Renal cortex interstitium (tissue), 11 donors: ENCODE results near the gene TRIM47. TPM values are rescaled to one million over a fixed set of nuclear protein-coding genes. Genes with fewer than 3 reads are reported as not detected.
"Not testable (repeated sequence)": the region's sequence is repeated elsewhere in the genome, so short reads cannot be mapped to it uniquely, and the experiment has no call there.

ENCODE experiments used
- DNase-seq, 11 donors: peaks; one replicate each; pipeline ENCODE4 v3.0.0-alpha.2; 2013; ENCODE audit warnings: low read depth in 9 of 11, low spot score in 4 of 11; ENCODE audit errors: extremely low read depth in 1 of 11
- polyA plus RNA-seq, 3 donors: library from polyadenylated mRNA; unstranded; fragments of 120-200 nt; gene quantifications; one replicate each; pipeline ENCODE4 v1.2.1, GENCODE V29; 2013; ENCODE audit not compliant: insufficient read length in 3 of 3

Gene TRIM47
- polyA plus RNA-seq, 3 donors: 5.1 to 9.3 (median 9.3) TPM

DNA sequence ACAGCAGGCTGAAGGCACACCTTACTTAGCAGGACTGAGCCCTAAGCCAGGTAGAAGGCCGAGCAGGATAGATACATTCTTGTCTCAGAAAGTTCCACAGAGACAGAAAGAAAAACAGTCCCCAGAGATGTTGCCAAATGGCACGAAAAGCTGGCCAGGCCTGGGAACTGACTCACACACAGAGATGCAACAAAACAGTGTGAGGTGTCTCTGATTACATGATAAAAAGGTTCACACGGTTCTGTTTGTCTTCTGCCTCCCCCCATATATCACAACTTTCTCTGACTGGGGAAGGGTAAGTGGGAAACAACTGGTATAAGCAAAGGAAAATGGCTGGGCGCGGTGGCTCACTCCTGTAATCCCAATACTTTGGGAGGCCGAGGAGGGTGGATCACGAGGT is 24.9 kb downstream of the TRIM47 start:
- no peak for DNase-seq

DNA sequence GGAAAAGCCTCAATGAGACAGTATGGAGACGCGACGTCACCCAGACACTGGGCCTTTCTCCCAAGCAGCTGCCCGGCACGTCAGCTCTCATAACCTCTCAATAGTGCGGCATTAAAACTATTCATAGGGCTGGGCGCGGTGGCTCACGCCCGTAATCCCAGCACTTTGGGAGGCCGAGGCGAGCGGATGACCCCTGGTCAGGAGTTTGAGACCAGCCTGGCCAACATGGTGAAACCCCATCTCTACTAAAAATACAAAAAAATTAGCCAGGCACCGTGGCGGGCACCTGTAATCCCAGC is 26.7 kb downstream of the TRIM47 start:
- not testable (repeated sequence) for DNase-seq

DNA sequence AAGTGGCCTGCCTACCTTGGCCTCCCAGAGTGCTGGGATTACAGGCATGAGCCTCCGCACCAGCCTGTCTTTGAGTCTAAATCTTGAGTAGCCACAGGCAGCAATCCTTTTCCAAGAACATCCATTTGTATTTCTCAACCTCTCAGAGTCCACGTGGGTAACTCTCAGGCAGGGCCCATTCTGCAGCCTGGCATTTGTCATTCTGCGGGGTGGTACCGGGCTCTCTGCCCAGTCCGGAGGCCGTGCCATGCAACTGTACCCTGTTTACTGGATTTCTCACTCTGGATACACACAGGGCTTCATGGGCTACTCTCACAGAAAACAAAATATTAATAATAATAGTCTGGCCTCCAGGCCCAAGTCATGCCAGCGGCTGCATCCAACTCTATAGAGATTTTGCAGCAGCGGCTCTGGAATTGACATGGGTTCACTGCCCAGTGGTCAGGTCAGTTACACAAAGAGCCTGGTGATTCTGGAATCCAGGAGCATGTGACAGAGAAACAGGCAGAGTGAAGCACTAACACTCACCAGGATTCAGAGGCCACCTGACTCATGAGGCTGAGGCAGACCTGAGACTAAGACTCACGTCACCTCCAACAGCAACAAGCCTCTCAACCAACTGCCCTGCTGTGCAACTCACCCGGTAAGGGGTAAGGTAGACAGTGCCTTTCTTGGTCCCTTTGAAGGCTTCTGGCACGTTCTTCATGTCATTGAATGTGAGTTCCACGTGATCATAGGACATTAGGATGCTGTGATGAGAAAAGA is 27.3 kb downstream of the TRIM47 start:
- no peak for DNase-seq

DNA sequence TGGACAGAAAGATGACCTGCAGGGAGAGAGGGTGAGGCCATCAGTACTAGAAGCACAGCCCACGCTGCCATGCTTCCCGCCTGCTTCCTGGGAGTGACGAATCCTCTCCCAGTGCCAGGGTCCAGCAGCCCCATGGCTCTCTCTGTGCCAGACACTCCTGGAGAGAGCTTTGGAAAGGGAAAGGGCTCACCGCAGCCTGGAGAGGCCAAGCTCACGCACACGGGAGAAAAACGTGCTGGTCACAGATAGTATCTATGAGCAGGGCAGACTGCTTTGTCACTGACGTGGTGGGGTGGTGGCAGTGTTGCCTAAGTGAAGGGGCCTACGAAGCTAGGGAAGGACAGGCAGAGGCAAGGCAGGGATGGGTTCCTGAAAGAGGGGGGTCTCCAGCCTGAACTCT is 28.7 kb downstream of the TRIM47 start:
- DNase-seq: no peak

DNA sequence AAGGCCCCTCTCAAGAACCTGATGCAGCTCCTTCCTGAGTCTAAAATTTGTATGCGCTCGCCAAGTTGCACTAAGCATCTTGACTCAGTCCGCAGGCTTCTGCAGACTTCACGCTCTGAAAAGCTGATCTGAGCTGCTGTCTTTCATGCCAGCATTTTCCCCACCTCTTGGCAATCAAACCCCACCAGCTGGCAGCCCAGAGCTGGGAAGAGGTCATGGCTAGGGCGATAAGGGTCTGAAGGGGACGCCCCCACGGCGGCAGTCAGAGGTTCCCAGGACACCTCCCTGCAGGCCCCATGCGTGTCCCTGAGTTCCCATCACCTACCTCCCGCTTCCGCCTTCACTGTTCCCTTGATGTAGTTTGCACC is 29.1 kb downstream of the TRIM47 start:
- DNase-seq: no peak

DNA sequence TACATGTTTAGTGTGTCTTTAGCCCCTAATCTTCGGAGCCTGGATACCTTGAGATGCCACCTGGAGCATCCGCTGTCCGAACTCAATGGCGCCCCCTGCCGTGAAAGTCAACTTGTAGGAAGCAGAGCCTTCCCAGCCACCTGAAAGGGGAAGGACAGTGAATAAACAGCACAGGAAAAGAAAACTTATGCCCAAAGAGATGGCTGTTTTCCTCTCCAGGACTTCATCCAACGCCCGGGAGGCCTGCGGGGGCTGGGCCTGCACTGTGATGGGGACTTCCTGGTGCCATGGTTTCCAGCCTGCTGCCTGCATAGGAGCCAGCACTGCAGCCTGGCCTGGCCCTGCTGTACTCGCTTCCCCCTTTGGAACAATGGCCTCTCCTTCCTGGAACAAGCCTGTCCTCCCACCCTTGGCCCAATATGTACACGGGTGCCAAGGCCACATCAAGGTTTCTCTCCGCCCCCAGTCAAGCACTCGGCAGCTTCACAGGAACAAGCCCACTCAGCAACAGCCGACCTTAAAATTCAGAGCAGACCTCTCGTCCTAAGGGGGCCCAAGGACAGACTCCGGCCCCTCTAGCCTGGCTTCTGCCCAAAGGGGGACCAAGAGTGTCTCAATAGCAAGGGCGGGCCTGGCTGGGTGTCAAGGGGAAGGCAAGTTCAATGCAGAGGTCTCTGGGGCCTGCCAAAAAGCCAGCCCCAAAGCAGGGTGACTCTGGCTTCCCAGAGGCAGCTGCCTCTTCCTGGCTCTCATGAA is 29.7 kb downstream of the TRIM47 start:
- peak in 1 of 11 donors; percentile 59 for DNase-seq

DNA sequence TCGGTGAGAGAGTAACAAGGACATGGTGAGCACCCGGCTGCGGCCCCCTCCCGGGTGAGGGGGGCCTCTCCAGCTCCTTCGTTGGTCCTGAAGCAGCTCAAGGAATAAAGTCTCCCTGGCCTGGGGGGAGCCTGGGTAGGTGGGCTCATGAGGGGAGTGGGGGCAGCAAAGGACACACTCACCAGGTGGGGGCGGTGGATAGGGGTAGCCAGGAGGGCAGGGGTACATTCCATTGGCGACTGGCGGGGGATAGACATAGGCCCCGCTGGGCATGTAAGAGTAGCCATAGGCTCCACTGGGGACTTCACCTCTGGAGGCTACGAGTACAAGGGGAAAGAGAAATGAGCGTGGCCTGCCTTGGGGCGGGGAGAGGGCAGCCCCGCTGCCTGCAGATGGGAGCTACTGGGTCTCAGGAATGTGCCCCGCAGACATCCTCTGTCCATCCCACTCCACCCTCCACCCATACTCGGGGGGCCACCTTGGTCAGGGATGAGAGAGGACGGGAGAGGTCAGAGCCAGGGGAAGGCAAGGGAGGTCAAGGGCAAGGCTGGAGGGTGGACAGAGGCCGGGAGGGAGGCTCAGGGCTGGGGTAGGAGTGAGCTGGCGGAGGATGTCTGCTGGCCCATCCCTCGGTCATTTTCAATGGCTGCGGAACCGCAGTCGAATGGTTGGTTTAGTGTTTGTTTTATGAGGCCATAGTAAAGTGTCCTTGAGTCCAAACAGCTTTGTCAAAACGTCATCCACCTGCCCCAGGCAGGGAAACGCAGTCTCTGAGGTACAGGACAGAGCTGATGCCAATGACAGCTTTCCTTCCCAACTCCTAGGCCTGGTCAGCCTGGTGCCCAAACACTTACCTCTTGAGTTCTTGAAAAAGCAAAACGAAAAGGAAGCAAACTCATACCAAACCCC is 30.5 kb downstream of the TRIM47 start:
- DNase-seq: no peak

DNA sequence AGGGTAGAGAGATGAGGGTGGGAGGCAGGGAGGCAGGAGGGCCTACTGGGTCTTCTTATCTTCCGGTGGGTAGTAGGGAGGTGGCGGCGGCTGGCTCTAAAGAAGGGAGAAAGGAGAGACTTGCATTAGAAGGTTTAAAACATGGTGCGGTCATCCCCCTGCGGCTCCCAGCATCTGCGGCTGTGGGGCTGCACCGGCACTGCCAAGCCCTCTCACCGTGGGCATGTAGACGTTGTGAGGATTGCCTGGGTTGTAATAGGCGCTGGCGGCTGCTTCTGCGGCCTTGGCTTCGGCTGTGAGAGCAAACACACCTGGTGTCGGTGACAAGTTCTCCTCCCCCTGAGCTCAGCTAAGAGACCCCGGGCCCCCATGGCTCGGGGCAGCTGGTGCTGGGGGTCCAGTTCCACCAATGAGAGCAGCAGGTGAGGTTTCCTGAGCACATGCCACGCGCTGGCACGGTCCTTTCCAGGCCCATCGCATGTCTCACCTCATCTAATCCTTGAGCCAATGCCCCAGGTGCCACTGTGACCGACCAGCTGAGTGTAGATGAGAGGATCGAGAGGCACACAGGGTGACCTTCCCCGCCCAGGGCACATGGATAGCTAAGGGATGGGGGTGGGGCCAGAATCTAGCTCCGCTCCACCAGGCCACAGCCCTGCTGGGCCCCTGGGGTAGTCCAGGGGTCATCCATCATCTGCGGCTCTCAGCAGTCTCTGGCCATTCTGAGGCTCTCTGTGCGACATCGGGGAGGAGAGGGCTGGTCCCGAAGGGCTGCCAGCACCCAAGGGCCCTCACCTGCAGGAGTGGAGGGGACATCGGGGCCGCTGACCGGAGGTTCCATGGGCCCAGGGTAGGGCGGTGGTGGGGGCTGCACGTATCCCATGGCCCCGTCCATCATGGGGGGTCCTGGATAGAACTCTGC is 31.4 kb downstream of the TRIM47 start:
- DNase-seq: no peak

DNA sequence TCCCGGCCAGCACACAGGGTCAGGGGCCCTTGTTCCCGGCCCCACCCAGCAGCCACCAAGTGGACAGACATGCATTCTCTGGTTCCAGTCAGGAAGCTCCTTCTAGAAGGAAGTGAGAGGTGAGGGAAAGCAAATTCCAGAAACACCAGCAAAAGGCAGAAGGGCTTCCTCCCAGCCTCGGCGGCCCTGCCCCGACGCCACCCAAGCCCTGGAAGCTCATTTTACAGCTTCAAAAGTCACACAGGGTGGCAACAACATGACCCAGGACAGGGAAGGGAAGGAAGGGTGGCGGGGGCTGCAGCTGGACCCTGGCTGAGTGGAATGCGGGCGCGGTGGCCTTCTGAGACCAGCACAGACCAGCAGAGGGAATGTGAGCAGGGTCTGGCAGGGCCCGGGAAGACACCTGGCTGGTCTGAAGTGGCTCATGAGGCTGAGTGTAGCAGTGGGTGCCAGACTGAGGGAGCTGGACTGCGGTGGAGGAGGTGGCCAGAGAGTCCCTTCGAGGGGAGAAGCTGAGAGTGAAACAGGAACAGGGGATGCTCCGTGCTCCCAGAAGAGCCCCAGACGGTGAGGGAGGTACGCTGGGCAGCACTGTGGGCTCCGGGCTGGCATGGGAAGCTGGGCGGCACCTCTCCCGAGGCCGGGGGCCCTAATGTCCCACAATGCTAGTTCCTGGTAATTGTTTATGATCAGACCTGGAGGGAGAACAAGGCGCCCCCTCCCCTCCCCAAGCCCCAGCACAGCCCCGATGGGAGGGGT is 32.3 kb downstream of the TRIM47 start:
- DNase-seq: no peak

DNA sequence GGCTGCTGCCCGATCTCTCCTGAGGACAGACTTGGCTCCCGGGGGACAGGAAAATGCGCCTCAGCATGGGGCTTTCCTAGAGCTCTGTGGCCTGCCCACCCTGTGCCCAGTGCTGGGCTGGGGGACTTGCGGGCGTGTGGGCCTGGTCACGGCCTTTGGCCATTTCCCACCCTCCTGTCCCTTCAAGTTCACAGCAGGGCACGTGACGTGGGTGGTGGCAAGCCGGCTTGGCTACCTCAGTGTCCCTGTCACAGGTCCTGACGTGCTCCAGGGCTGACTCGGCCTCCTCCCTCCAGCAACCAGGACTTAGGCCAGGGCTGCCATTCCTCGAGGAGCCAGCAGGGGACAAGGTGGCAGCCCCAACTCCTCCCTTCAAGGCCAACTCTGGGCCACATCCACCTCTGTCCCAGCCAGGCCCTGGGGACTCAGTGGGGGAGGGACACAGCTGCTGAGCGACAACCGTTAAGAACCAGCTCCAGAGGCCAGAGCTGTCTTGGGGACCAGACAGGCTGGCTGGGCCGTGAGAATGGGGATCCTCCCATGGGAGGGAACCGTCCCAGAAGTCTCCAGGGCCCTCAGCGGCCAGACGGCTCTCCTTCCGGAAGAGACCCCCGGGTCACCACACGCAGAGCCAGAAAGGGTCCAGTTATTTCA is 33.2 kb downstream of the TRIM47 start:
- peak in 3 of 11 donors; percentile 46 to 64 (median 50) for DNase-seq

DNA sequence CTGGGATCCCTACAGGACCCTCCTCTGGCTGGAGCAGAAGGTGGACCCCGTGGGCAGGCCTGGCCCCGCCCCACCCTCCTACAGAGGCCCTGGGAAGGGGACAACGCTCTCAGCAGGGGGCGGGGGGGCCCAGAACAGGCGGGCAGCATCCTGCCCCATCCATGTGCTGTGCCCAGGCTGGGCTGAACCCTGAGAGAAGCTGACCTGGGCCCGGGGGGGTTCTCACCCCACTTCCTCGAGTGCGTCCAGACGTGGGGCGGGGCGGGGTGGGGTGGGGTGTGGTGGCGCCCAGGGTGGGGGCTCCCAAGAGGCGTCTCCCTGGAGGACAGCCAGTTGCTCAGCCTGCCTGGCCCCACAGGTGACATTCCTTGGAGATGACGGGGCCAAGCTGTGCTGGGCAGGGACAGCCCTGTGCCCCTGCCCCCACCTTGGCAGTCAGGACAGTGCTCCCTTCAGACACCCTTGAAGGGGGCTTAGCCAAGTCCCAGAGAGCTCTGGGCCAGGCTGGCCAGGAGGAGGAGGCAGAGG is 33.8 kb downstream of the TRIM47 start:
- DNase-seq: no peak

DNA sequence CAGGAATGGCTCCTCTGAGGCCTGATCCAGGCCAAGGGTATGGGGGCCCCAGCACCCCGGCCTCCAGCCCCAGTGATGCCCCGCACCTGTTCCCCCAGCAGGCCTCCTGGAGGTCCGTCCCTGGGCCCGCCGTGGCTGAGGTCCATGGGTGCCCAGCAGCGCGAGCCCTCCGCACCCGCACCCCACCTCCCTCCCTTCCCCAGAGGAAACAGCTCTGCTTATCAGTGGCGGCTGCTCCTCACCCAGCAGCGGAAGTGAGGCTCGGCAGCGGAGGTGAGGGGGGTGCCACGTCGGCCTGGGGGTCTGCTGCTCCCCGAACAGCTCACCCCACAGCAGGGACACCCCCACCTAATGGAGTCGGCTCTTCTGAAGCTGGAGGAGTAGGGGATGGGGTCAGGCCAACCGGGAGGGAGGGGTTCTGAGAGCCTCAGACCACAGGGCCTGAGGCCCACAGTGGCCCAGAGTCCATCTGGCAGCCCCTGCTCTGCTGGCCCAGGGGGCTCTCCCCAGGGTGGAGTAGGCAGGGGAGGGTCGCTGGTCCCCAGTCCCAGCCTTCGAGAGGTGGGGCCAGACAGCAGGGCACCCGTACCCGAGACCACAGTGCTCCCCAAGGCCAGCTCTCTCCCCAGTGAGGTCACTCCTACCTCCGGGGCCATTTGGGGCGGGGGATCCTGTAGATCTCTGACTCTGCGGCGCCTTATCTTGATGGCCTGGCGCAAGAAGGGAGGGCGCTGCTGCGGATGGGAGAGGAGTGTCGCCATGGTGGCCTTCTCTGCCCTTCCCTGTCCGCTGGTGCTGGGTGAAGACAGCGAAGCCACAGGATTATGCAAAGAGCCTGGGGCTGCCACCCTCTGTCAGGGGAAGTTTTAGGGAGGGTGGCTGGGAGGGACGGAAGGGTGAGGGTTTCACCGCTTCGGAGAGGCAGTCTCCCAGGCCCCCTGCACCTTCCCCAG is 34.5 kb downstream of the TRIM47 start, which contains the start of gene UNC13D:
TSS of gene UNC13D (minus strand) at position 828 of the 953 bp plus-strand sequence. CDS start at position 761, 67 bp downstream.
- no peak for DNase-seq

DNA sequence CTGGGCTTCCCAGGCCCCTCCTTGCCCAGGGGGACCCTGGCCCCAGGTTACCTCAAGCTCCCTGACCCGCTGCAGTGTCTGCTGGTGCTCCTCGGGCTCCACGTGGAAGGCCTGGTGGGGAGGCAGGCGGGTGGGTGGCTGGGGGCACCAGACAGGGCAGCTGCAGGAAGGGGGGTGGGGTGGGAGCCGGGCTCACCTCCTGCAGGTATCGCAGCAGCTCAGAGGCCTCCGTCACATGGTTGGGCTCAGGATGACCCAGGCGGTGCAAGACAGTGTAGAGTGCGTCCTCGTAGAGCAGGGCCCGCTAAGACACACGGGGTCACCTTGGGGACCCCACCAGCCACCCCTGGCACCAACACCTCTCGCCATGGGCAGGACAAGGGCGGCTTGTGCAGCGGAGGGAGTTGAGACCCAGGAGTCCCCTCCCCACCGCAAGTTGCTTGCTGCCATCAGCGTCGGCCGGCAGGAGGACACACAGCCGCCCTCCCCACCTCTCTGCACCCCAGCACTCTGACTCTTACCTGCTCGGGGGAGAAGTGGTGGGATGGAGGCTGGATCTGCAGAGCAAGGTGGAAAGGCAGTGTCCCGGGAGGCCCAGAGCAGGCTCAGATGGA is 35.3 kb downstream of the TRIM47 start:
- DNase-seq: no peak

DNA sequence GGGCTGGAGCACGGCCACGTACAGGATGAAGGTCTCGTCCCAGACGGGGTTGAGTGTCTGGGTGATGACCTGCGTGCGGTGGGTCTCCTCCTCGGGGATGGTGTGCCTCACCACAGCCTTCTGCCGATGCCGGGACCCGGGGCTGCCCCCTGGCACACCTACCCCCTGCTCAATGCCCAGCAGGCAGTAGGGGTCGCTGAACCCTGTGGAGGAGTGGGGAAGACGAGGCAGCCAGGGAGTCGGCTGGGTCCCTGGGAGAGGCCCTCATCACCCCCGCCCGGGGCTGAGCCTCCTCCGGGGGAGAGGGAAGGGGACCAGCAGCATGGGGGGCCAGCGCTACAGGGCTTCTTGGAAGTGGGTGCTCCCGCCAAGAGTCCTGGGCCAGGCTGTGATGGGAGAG is 36.0 kb downstream of the TRIM47 start:
- DNase-seq: no peak

DNA sequence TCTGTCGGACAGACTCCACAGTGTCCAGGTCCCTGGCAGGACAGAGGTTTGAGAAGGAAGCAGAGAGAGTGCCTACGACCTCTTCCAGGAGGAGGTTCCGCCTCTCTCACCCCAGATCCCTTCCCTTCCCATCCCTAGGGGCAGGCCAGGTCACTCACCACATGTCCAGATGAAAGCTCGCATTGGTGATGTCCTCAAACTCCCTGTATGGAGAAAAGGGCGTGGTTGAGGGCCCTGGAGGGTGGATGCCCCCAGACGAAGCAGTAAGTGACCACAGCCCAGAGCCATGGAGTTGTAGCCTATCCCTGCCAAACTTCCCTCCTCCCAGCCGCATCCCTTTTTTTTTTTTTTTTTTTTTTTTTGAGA is 37.6 kb downstream of the TRIM47 start:
- no peak for DNase-seq
